ENCODE data around the gene CNOT9.

CNOT9 gene

DNA sequence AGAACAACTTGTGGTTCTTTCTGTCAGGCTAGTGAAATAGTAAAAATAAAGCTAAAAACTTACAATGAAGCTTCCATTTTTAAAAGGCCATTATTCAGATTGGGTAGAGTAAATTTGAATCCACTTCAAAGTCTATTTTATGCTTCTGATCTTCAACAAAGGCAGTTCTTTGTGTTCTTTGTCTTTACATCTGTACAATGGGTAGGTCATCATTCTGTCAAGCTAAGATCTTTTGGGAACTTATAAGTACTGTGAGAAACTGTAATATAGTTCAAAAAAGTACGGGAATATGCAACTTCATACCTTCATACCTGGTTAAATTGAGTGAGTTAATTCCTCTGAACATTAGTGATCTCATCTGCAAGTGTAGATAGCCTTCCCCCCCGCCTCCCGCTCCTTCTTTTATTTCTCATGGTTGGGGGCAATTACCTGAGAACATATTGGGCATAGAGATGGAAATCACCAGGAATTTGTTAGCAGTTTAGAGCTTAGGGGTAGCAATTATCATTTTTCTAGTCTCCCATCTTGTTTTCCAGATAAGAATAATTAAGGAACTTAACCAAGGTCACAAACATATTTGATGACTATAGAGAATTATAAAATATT lies 9.7 kb downstream of the CNOT9 start:
- DNase-seq: no peak

DNA sequence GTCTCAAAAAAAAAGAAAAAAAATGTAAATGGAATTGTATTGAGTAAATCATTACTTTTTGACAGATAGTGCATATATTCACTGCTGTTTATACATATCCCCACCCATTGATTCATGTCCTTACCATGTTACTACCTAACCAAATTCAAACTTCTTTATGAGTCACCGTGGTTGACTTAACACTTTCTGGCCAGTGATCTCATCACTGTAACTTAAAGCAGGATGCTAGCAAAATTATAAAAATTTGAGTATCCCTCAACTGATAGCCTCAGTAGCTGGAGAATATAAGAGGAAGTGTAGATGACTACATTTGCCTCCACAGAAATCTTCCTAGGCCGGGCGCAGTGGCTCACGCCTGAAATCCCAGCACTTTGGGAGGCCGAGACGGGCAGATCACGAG lies 13.4 kb downstream of the CNOT9 start:
- no peak for DNase-seq

DNA sequence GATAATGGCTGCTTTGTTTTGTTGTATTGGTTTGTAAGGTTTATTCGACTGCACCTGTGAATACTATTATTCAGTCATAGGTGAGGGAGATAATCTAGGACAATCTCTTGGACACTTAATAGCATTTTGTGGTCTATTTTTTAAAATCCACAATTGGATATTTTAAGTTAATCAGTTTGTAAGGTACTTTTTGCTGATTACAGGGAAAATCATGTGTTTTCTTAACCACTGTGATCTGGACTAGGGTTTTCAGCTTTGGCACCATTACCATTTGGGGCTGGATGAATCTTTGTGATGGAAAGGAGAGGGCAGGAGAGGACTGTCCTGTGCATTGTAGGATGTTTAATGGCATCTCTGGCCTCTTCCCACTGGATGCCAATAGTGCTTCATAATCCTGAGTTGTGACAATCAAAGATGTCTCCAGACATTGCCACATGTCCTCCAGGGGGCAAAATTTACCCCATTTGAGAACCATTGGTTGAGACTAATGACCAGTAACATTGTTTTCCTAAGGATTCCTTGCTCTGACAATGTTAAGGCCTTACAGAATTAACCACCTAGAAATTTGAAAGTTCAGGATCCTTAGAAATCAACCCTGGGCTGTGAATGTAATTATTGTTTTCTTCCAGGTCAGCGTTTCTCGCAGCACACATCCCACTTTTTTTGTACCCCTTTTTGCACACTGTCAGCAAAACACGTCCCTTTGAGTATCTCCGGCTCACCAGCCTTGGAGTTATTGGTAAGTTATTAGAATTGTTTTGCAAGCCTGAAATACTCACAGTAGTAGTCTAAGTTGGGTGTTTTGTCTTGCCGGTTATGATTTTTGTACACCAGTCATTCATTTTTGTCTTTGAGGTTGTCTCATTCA lies 15.6 kb downstream of the CNOT9 start:
- no peak for DNase-seq

DNA sequence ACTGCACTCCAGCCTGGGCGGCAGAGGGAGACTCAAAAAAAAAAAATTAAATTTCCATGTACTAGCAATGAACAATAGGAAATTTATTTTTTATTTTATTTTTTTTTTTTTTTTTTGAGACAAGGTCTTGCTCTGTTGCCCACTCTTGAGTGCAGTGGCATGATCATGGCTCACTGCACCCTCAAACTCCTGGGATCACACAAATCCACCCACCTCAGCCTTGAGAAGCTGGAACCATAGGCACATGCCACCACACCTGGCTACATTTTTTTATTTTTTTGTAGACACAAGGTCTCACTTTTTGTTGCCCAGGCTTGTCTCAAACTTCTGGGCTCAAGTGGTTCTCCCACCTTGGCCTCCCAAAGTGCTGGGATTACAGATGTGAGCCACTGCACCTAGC lies 16.9 kb downstream of the CNOT9 start:
- no peak for DNase-seq

GRCh38 chr2:218605432-218605831 lies 36.8 kb downstream of the CNOT9 start:
- peak; percentile 83 for DNase-seq

DNA sequence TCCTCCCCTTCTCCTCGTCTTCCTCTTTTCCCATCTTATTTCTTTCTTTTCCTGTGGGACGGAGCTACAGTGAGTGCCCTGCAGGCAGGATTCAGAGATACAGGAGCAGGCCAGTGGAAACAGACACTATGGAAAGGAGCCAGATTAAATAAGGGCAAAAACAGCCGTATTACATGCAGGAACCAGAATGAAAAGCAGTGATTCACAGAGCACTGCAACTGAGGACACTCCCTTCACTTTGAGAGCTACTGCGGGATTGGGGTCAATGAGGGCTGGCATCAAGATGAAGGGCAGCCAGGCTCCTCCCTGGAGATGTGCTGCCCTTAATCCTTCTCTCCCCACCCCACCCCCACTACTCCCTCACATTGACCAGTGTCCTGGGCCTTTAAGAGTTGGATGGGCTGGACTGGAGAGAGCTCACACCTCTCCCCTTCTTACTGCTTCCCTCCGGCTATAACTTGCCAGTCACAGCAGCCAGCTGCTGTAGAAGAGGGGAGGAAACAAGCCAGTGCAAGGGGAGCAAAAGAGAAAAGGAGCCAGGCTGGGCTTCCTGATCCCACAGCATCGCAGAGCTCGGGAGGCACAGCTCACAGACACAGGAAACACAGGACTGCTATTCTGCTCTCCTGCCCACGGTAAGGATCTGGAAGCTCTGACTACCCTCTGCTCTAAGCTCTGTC lies 38.9 kb downstream of the CNOT9 start, which contains the start of gene PLCD4:
Gene PLCD4, plus strand, starts transcription at position 464 of the 680 bp plus-strand sequence. CDS start 7,841 bp downstream, outside the sequence.
- DNase-seq: peak; percentile 72

DNA sequence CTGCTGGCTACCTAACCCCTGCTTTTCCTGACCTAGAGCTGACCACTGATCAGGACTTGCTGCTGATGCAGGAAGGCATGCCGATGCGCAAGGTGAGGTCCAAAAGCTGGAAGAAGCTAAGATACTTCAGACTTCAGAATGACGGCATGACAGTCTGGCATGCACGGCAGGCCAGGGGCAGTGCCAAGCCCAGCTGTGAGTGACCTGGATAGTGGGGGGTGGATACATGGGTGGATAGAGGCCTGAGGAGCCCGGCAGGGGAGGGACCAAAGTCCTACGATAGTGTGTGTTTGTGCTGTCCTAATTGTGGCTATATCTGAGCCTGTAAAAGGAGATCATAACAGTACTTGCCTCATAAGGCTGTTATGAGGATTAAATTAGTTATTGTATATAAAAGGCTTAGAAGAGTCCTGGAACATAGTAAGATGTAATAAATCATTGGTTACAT lies 47.3 kb downstream of the CNOT9 start:
- DNase-seq: no peak

DNA sequence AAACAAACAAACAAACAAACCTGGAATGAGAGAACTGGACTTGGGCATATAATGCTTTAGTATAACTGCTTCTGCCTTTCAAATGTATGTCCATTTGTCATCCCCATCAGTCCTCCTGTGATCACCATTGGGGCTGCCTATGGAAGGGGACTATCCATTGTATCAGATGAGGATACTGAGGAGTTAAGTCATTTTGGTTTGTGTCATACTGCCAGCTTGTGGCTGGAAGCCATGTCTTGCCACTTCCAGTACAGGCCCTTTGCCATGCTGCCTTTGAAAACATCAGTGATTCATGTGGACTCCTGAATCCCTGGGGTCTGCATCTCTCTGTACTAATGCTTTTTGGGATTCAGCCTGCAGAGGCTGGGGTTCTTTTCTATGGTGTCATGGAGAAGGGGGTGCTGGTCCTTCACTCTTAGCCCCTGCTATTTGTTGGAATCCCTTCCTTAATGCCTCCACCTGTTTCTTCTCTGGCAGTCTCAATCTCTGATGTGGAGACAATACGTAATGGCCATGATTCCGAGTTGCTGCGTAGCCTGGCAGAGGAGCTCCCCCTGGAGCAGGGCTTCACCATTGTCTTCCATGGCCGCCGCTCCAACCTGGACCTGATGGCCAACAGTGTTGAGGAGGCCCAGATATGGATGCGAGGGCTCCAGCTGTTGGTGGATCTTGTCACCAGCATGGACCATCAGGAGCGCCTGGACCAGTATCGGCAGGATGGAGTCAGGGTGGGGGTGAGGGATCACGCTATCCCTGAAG lies 49.6 kb downstream of the CNOT9 start:
- DNase-seq: no peak

DNA sequence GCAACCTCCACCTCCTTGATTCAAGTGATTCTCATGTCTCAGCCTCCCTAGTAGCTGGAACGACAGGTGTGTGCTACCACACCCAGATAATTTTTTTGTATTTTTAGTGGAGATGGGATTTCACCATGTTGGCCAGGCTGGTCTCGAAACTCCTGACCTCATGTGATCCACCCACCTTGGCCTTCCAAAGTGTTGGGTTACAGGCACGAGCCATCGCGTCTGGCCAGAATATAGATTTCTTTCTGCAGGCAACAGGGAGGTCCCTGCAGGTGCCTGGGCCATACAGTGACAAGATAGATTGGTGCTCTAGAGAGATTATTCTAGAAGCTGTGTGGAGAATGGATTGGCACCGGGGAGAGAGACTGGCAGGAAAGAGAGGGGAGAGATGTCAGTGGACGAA lies 52.4 kb downstream of the CNOT9 start:
- no peak for DNase-seq

- no peak for DNase-seq
These were observed 54.1 kb downstream of the CNOT9 start for GRCh38 chr2:218622606-218623365.

GRCh38 chr2:218623366-218623705 lies 54.7 kb downstream of the CNOT9 start:
- DNase-seq: no peak

GRCh38 chr2:218626369-218626768 lies 57.7 kb downstream of the CNOT9 start:
- DNase-seq: no peak

- no peak for DNase-seq
These were observed 59.3 kb downstream of the CNOT9 start for GRCh38 chr2:218627939-218628338.

DNA sequence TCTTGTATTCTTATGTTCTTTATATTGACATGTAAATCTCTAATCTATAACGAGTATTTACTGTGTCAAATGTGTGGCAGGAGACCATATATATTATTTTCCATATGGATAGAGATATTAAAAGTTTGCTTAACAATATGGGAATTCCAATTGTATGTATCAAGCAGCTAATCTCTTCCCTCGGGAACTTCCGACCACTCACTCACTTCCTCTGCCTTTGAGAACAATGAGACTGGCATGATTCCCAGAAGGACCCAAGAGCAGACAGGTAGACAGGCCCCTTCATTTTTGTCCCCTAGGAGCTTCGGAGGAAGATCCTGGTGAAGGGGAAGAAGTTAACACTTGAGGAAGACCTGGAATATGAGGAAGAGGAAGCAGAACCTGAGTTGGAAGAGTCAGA lies 63.2 kb downstream of the CNOT9 start:
- no peak for DNase-seq

DNA sequence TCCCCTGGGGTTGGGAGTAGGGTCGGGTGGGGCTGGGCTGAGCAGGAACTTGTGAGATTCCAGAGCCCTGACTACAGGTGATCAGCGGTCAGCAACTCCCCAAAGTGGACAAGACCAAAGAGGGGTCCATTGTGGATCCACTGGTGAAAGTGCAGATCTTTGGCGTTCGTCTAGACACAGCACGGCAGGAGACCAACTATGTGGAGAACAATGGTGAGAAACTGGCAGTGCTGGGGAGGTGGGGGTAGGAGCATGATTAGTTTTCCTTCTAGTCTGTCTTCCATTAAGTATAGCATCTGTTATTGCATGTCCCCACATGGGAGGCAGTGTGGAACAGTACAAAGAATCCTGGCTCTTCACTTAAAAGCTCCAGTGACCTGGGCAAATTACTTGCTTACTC lies 67.1 kb downstream of the CNOT9 start:
- no peak for DNase-seq

- DNase-seq: no peak
These were observed 69.7 kb downstream of the CNOT9 start for GRCh38 chr2:218638372-218638771.

- no peak for DNase-seq
These were observed 73.5 kb downstream of the CNOT9 start for GRCh38 chr2:218642121-218642656.

GRCh38 chr2:218642786-218643185 lies 74.1 kb downstream of the CNOT9 start:
- DNase-seq: no peak

DNA sequence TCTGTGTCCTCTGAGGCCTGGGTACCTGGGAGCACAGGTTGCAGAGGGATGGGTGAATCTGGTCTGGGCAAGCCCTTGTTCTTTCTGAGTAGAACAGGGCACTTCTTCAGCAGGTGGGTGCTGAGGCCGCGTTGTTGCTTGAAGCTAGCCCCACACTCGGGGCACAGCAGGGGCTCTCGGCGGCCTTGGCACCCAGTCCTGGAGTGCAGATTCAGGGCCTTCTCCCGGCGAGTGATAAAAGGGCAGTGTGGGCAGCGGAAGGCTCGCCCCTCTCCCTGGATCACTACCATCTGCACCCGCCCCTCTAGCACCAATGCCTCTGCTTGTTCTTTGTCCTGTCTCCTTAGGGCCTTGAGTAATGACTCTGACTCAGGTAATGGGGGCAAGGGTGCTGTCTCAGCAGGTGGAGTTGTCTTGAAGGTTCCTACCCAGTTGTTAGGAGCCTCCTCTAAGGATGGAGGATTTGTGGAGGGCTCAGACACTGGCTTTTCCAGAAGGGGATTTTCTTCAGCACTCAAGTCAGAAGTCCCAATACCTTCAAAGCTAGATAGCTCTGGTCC lies 75.2 kb downstream of the CNOT9 start:
- DNase-seq: no peak

DNA sequence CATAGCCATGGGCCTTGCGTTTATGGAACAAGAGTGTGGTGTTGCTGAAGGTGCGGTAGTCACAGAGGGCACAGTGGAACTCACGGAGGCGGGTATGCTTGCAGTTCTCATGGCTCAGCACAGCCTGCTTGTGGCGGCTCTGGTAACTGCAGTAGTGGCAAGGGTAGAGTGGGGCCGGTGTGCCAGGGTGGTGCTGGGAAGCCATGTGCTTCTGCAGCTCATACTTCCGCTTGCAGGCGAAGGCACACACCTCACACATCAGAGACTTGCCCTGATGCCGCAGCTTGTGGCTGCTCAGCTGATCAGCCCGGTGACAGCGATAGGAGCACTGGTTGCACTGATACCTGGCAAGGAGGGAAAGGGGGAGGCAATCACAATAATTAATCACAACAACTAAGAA lies 76.1 kb downstream of the CNOT9 start:
- DNase-seq: no peak

GRCh38 chr2:218645126-218645525 lies 76.5 kb downstream of the CNOT9 start:
- no peak for DNase-seq

Measured in femur (tissue), 1 donor.